Jurkat, Clone E6-1 (cell line): ENCODE results near the gene CPM.
A peak's percentile ranks its signal among the peaks of the same experiment; 100 is the strongest.
"Not testable (repeated sequence)": the region's sequence is repeated elsewhere in the genome, so short reads cannot be mapped to it uniquely, and the experiment has no call there.

ENCODE experiments used
- DNase-seq: peaks from one replicate; pipeline ENCODE4 v3.0.0-alpha.2; 2011; ENCODE audit warnings: low read depth, low spot score
- H3K4me3 ChIP-seq: 2 replicates; pipeline ENCODE4 v1.5.1; 2011; ENCODE audit warnings: mild to moderate bottlenecking, low read length, control low read depth, moderate library complexity

Gene CPM

GRCh38 chr12:68821357-68822188 lies 111.4 kb downstream of the CPM start:
- H3K4me3 ChIP-seq: no peak overlapping the region
- no peak for DNase-seq

DNA sequence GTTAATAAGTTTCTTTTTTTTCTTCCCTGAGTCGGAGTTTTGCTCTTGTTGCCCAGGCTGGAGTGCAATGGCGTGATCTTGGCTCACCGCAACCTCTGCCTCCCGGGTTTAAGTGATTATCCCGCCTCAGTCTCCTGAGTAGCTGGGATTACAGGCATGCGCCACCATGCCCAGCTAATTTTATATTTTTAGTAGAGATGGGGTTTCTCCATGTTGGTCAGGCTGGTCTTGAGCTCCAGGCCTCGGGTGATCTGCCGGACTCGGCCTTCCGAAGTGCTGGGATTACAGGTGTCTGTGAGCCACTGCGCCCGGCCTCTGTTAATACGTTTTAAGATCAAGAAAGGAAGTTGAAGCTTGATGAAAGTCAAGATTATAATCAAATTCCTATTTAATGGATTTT lies 113.5 kb downstream of the CPM start:
- H3K4me3 ChIP-seq, DNase-seq: not testable (repeated sequence)

GRCh38 chr12:68815928-68816800 lies 116.8 kb downstream of the CPM start:
- no peak for DNase-seq
- no peak overlapping the region for H3K4me3 ChIP-seq

GRCh38 chr12:68815232-68815927 lies 117.6 kb downstream of the CPM start:
- DNase-seq: no peak
- H3K4me3 ChIP-seq: no peak overlapping the region

GRCh38 chr12:68814490-68815231 lies 118.3 kb downstream of the CPM start:
- H3K4me3 ChIP-seq: no peak overlapping the region
- no peak for DNase-seq

DNA sequence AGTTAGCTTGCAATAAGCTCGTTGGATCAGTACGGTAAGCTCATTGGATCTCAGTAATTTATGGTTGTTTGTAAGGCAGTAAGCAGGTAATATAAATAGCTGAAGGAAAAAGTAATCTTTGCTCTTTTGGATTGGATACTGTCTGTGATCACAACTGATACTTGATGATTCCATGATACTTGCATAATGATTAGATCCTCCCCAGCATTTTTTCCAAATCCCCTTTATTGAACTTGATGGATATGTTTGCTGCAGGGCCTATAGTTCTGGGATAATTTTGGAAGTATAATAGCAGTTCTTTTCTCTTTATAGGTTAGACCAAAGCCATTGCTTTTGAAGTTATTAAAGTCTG lies 119.8 kb downstream of the CPM start:
- H3K4me3 ChIP-seq: no peak overlapping the region
- DNase-seq: no peak

GRCh38 chr12:68812553-68813241 lies 120.3 kb downstream of the CPM start:
- DNase-seq: no peak
- H3K4me3 ChIP-seq: no peak overlapping the region

GRCh38 chr12:68811573-68811972 lies 121.4 kb downstream of the CPM start:
- DNase-seq, H3K4me3 ChIP-seq: not testable (repeated sequence)

- DNase-seq, H3K4me3 ChIP-seq: not testable (repeated sequence)
Observed at GRCh38 chr12:68810027-68810389, 123.0 kb downstream of the CPM start.

GRCh38 chr12:68809190-68810026 lies 123.6 kb downstream of the CPM start:
- no peak for DNase-seq
- peak overlapping the region; percentile 90 for H3K4me3 ChIP-seq

- peak; percentile 23 for DNase-seq
- H3K4me3 ChIP-seq: peak overlapping the region; percentile 90
Observed at GRCh38 chr12:68808388-68809189, 124.4 kb downstream of the CPM start.

GRCh38 chr12:68807576-68808387 lies 125.2 kb downstream of the CPM start, which contains the start of gene MDM2:
TSS of gene MDM2 (plus strand) at chr12:68808177. CDS start at chr12:68808478, 301 bp downstream.
- peak; percentile 94 for DNase-seq
- peak within 1 kb of the TSS; percentile 90 for H3K4me3 ChIP-seq

DNA sequence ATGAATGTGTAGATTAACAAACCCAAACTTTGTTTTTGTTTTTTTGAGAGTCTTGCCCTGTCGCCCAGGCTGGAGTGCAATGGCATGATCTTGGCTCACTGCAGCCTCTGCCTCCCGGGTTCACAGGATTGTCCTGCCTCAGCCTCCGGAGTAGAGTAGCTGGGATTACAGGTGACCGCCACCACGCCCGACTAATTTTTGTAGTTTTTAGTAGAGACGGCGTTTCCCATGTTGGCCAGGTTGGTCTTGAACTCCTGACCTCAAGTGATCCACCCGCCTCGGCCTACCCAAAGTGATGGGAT lies 125.7 kb downstream of the CPM start:
- peak overlapping the region; percentile 90 for H3K4me3 ChIP-seq
- not testable (repeated sequence) for DNase-seq

GRCh38 chr12:68806488-68807237 lies 126.3 kb downstream of the CPM start:
- no peak for DNase-seq
- H3K4me3 ChIP-seq: peak overlapping the region; percentile 90

DNA sequence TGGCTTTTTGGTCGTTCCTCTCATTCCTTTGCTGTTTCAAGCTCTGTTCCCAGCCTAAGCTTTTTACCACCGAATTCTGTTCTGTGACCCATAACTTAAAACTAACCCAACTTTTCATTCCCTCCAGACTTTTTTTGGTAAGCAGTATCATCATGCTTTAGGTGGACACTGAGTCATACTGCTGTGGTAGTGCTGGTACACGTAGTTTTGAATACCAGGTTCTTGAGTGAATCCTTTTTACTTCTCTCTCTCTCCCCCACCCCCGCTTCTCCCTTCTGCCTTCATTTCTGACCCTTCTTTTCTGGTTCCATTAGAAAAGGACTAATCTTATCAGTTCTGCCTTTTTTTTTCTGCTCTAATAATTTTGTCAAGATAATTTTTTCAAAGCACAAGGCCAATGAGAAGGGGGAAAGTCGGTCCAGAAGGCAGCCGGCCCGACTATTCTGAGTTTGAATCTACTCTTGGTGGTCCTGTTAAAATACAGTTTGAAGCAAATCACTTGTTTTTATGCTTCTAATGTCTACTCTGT lies 127.3 kb downstream of the CPM start:
- no peak for DNase-seq
- no peak overlapping the region for H3K4me3 ChIP-seq
